Right lobe of liver (tissue), 4 donors: ENCODE measurements around the gene COQ5.

Experiments
- CTCF ChIP-seq, 4 donors: fragments of 200-600 bp in 3 of 4; fragments of 450-650 bp in 1 of 4; IDR thresholded peaks; one replicate each; pipeline versions ENCODE4 v1.5.1 to v1.8.0; 2016 to 2022; ENCODE audit warnings: antibody characterized with exemption in 4 of 4, mild to moderate bottlenecking in 2 of 4
- POLR2A ChIP-seq: fragments of 450-650 bp; IDR thresholded peaks from one replicate; pipeline ENCODE4 v1.6.1; 2017; ENCODE audit warnings: antibody characterized with exemption, mild to moderate bottlenecking
- donor health status: DM: no; HTN: no; CAD: no.
- donor health status: DM: no; HTN: no; CAD: no.
- donor health status: DM: no; HTN: yes; CAD: no.

- TF ChIP-seq CTCF (IDR thresholded peaks at IDR 0.05) (peak in 1 of 4 donors; percentile 14), POLR2A (no peak)
Observed at GRCh38 chr12:120457133-120457532, 71.8 kb downstream of the COQ5 start.
